RWPE2 (cell line): ENCODE data around the gene RCOR3.
"Not testable (repeated sequence)": the region's sequence is repeated elsewhere in the genome, so short reads cannot be mapped to it uniquely, and the experiment has no call there.

Source experiments
- ATAC-seq: fragments of 200-7000 bp; cut with Tn5 transposase; 3 replicates; pipeline ENCODE4 v1.9.1; 2021; ENCODE audit warnings: low read depth
- DNase-seq: peaks from one replicate; pipeline ENCODE4 v3.0.0-alpha.2; 2020; ENCODE audit warnings: low spot score
- H3K27ac ChIP-seq: fragments of 450-650 bp; 2 replicates; pipeline ENCODE4 v1.5.1; 2017; ENCODE audit warnings: mild to moderate bottlenecking; ENCODE audit not compliant: poor library complexity, severe bottlenecking
- H3K27me3 ChIP-seq: fragments of 250-450 bp; sonication (Bioruptor Pico); 2 replicates; pipeline ENCODE4 v1.5.1; 2021; ENCODE audit warnings: mild to moderate bottlenecking, moderate library complexity; ENCODE audit not compliant: insufficient read depth, poor library complexity, severe bottlenecking
- H3K36me3 ChIP-seq: fragments of 250-450 bp; sonication (Bioruptor Pico); 2 replicates; pipeline ENCODE4 v1.5.1; 2020; ENCODE audit warnings: low read depth, mild to moderate bottlenecking, moderate library complexity
- H3K4me1 ChIP-seq: fragments of 250-450 bp; sonication (Bioruptor Pico); 2 replicates; pipeline ENCODE4 v1.5.1; 2021; ENCODE audit warnings: mild to moderate bottlenecking, moderate library complexity; ENCODE audit not compliant: insufficient read depth, poor library complexity, severe bottlenecking
- H3K4me3 ChIP-seq: fragments of 250-450 bp; sonication (Bioruptor Pico); 2 replicates; pipeline ENCODE4 v1.5.1; 2021; ENCODE audit warnings: mild to moderate bottlenecking, moderate library complexity; ENCODE audit not compliant: severe bottlenecking
- H3K9me3 ChIP-seq: fragments of 250-450 bp; sonication (Bioruptor Pico); 2 replicates; pipeline ENCODE4 v1.5.1; 2021; ENCODE audit warnings: mild to moderate bottlenecking, moderate library complexity; ENCODE audit not compliant: severe bottlenecking
- TF ChIP-seq, protein P1 (sequence below): fragments of 450-650 bp; IDR thresholded peaks from one replicate; pipeline ENCODE4 v1.5.1; 2017; ENCODE audit warnings: mild to moderate bottlenecking, moderate library complexity; ENCODE audit not compliant: poor library complexity, severe bottlenecking

The RCOR3 gene

GRCh38 chr1:211260141-211261107 is 1.3 kb downstream of the RCOR3 start:
- TF ChIP-seq, protein P1, sequence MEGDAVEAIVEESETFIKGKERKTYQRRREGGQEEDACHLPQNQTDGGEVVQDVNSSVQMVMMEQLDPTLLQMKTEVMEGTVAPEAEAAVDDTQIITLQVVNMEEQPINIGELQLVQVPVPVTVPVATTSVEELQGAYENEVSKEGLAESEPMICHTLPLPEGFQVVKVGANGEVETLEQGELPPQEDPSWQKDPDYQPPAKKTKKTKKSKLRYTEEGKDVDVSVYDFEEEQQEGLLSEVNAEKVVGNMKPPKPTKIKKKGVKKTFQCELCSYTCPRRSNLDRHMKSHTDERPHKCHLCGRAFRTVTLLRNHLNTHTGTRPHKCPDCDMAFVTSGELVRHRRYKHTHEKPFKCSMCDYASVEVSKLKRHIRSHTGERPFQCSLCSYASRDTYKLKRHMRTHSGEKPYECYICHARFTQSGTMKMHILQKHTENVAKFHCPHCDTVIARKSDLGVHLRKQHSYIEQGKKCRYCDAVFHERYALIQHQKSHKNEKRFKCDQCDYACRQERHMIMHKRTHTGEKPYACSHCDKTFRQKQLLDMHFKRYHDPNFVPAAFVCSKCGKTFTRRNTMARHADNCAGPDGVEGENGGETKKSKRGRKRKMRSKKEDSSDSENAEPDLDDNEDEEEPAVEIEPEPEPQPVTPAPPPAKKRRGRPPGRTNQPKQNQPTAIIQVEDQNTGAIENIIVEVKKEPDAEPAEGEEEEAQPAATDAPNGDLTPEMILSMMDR: no peak
- peaks cover 9% of the 10 kb centered on the region for H3K36me3 ChIP-seq
- no peaks in the 10 kb centered on the region for H3K27me3 ChIP-seq
- H3K27ac ChIP-seq: peak overlapping the region; percentile 88
- no peaks in the 10 kb centered on the region for H3K4me1 ChIP-seq
- H3K4me3 ChIP-seq: peak overlapping the region; percentile 60
- no peaks in the 10 kb centered on the region for H3K9me3 ChIP-seq
- peak; percentile 60 for DNase-seq
- peak; percentile 65 for ATAC-seq

- Histone ChIP-seq H3K4me1 (no peaks in the 10 kb centered on the region), H3K4me3 (peak overlapping the region; percentile 60), H3K27me3 (no peaks in the 10 kb centered on the region), H3K27ac (peak overlapping the region; percentile 88), H3K9me3 (no peaks in the 10 kb centered on the region), H3K36me3 (peaks cover 9% of the 10 kb centered on the region)
- TF ChIP-seq, protein P1: no peak
- DNase-seq (no peak), ATAC-seq (no peak)
Measured at GRCh38 chr1:211261229-211261628, 2.1 kb downstream of the RCOR3 start.

GRCh38 chr1:211263022-211263421 is 3.9 kb downstream of the RCOR3 start:
- H3K27ac ChIP-seq, H3K36me3 ChIP-seq, H3K4me3 ChIP-seq, DNase-seq, ATAC-seq, H3K9me3 ChIP-seq, H3K27me3 ChIP-seq, H3K4me1 ChIP-seq: not testable (repeated sequence)

GRCh38 chr1:211267204-211267857 is 8.2 kb downstream of the RCOR3 start:
- H3K36me3 ChIP-seq: peaks cover 15% of the 10 kb centered on the region
- H3K9me3 ChIP-seq: no peaks in the 10 kb centered on the region
- no peak for ATAC-seq
- DNase-seq: no peak
- no peaks in the 10 kb centered on the region for H3K4me1 ChIP-seq
- no peak overlapping the region for H3K4me3 ChIP-seq
- H3K27me3 ChIP-seq: no peaks in the 10 kb centered on the region
- TF ChIP-seq, protein P1: no peak
- no peak overlapping the region for H3K27ac ChIP-seq

DNA sequence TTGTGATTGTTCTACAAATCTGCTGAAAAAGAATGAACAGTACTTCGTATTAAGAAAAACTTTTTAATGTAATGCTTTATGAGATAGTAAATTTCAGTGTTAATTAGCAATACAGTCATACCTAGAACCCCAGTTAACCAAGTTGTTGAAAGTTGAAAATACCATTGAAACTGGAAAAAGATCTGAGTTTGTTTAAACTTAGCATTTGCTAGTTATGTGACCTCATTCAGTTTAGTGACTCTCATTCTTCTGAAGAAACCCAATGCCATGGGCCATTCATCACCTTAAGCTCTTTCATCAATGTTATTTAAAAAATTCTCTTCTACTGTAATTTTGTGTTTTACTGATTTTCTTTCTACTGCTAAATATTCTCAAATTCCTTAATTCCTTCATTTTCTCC is 20.2 kb downstream of the RCOR3 start:
- Histone ChIP-seq H3K4me1 (no peaks in the 10 kb centered on the region), H3K27ac (no peak overlapping the region), H3K9me3 (no peaks in the 10 kb centered on the region), H3K4me3 (no peak overlapping the region), H3K36me3 (peaks cover 30% of the 10 kb centered on the region), H3K27me3 (no peaks in the 10 kb centered on the region)
- TF ChIP-seq, protein P1: no peak
- DNase-seq (no peak), ATAC-seq (no peak)
